Measurements from ENCODE around the gene PEX16.
A peak's percentile ranks its signal among the peaks of the same experiment; 100 is the strongest.

PEX16 gene

GRCh38 chr11:45925550-45925949 is 7.9 kb upstream of the PEX16 start:
- peaks cover 23% of the 10 kb centered on the region for H3K4me1 Mint-ChIP-seq
- H3K9me3 Mint-ChIP-seq, result no peaks in the 10 kb centered on the region
- no peak overlapping the region for H3K4me3 Mint-ChIP-seq
- no peak overlapping the region for H3K27ac Mint-ChIP-seq
- peaks cover 11% of the 10 kb centered on the region for H3K27me3 Mint-ChIP-seq
- no peaks in the 10 kb centered on the region for H3K36me3 Mint-ChIP-seq

- Mint-ChIP-seq H3K4me1 (peaks cover 20% of the 10 kb centered on the region), H3K36me3 (no peaks in the 10 kb centered on the region), H3K27me3 (peaks cover 11% of the 10 kb centered on the region), H3K9me3 (no peaks in the 10 kb centered on the region), H3K4me3 (no peak overlapping the region), H3K27ac (no peak overlapping the region)
Observed at GRCh38 chr11:45924927-45925326, 7.2 kb upstream of the PEX16 start.

- Mint-ChIP-seq H3K4me3 (peak overlapping the region; percentile 74), H3K27me3 (peaks cover 11% of the 10 kb centered on the region), H3K9me3 (no peaks in the 10 kb centered on the region), H3K36me3 (no peaks in the 10 kb centered on the region), H3K4me1 (peaks cover 24% of the 10 kb centered on the region), H3K27ac (peak overlapping the region; percentile 95)
Observed at GRCh38 chr11:45924036-45924915, 6.6 kb upstream of the PEX16 start.

- Mint-ChIP-seq H3K27ac (peak within 1 kb of the TSS; percentile 72), H3K4me1 (peaks cover 38% of the 10 kb centered on the region), H3K4me3 (peak within 1 kb of the TSS; percentile 76), H3K27me3 (peaks cover 11% of the 10 kb centered on the region), H3K9me3 (no peaks in the 10 kb centered on the region), H3K36me3 (peaks cover 1% of the 10 kb centered on the region)
Observed at GRCh38 chr11:45922425-45923082, 4.9 kb upstream of the PEX16 start, which contains the start of gene LARGE2. Gene LARGE2 (plus strand): TSS chr11:45922656. CDS start chr11:45922883, 227 bp downstream.

- Mint-ChIP-seq H3K27me3 (peaks cover 11% of the 10 kb centered on the region), H3K9me3 (no peaks in the 10 kb centered on the region), H3K4me1 (peaks cover 42% of the 10 kb centered on the region), H3K36me3 (peaks cover 1% of the 10 kb centered on the region), H3K4me3 (peak overlapping the region; percentile 74), H3K27ac (peak overlapping the region; percentile 23)
Observed at GRCh38 chr11:45921561-45922424, 4.1 kb upstream of the PEX16 start.

- Mint-ChIP-seq H3K27me3 (peaks cover 11% of the 10 kb centered on the region), H3K27ac (no peak overlapping the region), H3K36me3 (peaks cover 1% of the 10 kb centered on the region), H3K4me1 (peaks cover 51% of the 10 kb centered on the region), H3K4me3 (peak overlapping the region; percentile 74), H3K9me3 (no peaks in the 10 kb centered on the region)
Observed at GRCh38 chr11:45920531-45921477, 3.1 kb upstream of the PEX16 start.

GRCh38 chr11:45919806-45920530 is 2.3 kb upstream of the PEX16 start:
- Mint-ChIP-seq H3K4me1 (peaks cover 58% of the 10 kb centered on the region), H3K36me3 (peaks cover 1% of the 10 kb centered on the region), H3K27ac (no peak overlapping the region), H3K4me3 (no peak overlapping the region), H3K9me3 (no peaks in the 10 kb centered on the region), H3K27me3 (peaks cover 11% of the 10 kb centered on the region)

- Mint-ChIP-seq H3K4me1 (peaks cover 54% of the 10 kb centered on the region), H3K27me3 (peaks cover 8% of the 10 kb centered on the region), H3K9me3 (no peaks in the 10 kb centered on the region), H3K36me3 (peaks cover 1% of the 10 kb centered on the region), H3K4me3 (peak overlapping the region; percentile 98), H3K27ac (peak overlapping the region; percentile 90)
Observed at GRCh38 chr11:45918962-45919675, 1.4 kb upstream of the PEX16 start.

GRCh38 chr11:45918331-45918941 is 759 bp upstream of the PEX16 start:
- H3K27ac Mint-ChIP-seq, result peak overlapping the region; percentile 99
- no peaks in the 10 kb centered on the region for H3K9me3 Mint-ChIP-seq
- H3K27me3 Mint-ChIP-seq, result peaks cover 5% of the 10 kb centered on the region
- peak overlapping the region; percentile 98 for H3K4me3 Mint-ChIP-seq
- peaks cover 1% of the 10 kb centered on the region for H3K36me3 Mint-ChIP-seq
- H3K4me1 Mint-ChIP-seq, result peaks cover 53% of the 10 kb centered on the region

- H3K27me3 Mint-ChIP-seq, result peaks cover 3% of the 10 kb centered on the region
- peak overlapping the region; percentile 98 for H3K4me3 Mint-ChIP-seq
- H3K27ac Mint-ChIP-seq, result peak overlapping the region; percentile 99
- no peaks in the 10 kb centered on the region for H3K9me3 Mint-ChIP-seq
- peaks cover 1% of the 10 kb centered on the region for H3K36me3 Mint-ChIP-seq
- H3K4me1 Mint-ChIP-seq, result peaks cover 49% of the 10 kb centered on the region
Observed at GRCh38 chr11:45917286-45917622, 423 bp downstream of the PEX16 start.

GRCh38 chr11:45915446-45915845 is 2.2 kb downstream of the PEX16 start:
- Mint-ChIP-seq H3K4me3 (peak overlapping the region; percentile 11), H3K9me3 (no peaks in the 10 kb centered on the region), H3K36me3 (peaks cover 1% of the 10 kb centered on the region), H3K27me3 (no peaks in the 10 kb centered on the region), H3K4me1 (peaks cover 44% of the 10 kb centered on the region), H3K27ac (no peak overlapping the region)

GRCh38 chr11:45913942-45914635 is 3.6 kb downstream of the PEX16 start:
- Mint-ChIP-seq H3K27ac (no peak overlapping the region), H3K4me1 (peaks cover 32% of the 10 kb centered on the region), H3K36me3 (peaks cover 1% of the 10 kb centered on the region), H3K4me3 (no peak overlapping the region), H3K27me3 (no peaks in the 10 kb centered on the region), H3K9me3 (no peaks in the 10 kb centered on the region)

GRCh38 chr11:45913514-45913913 is 4.2 kb downstream of the PEX16 start:
- H3K27me3 Mint-ChIP-seq, result no peaks in the 10 kb centered on the region
- H3K36me3 Mint-ChIP-seq, result peaks cover 1% of the 10 kb centered on the region
- no peak overlapping the region for H3K27ac Mint-ChIP-seq
- H3K9me3 Mint-ChIP-seq, result no peaks in the 10 kb centered on the region
- H3K4me1 Mint-ChIP-seq, result peaks cover 27% of the 10 kb centered on the region
- no peak overlapping the region for H3K4me3 Mint-ChIP-seq
